ENCODE data around the gene RPL23.

The RPL23 gene

GRCh38 chr17:38883592-38884526, 30.3 kb upstream of the RPL23 start:
- DNase-seq, result no peak

DNA sequence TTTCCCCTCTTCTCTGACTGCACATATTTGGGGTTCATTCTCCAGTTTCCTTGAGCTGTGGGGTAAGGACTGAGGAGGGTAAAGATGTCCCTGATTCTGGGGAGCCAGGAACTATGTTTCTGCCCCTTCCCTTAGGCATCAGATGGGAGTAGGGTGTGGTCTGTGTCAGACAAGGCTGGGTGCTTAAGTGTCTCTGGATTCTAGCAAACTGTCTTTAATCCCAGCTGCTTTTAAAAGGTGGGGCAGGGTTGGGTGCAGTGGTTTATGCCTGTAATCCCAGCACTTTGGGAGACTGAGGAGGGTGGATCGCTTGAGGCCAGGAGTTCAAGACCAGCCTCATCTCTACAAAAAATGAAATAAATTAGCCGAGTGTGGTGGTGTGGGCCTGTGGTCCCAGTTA, 29.3 kb upstream of the RPL23 start:
- no peak for DNase-seq

DNA sequence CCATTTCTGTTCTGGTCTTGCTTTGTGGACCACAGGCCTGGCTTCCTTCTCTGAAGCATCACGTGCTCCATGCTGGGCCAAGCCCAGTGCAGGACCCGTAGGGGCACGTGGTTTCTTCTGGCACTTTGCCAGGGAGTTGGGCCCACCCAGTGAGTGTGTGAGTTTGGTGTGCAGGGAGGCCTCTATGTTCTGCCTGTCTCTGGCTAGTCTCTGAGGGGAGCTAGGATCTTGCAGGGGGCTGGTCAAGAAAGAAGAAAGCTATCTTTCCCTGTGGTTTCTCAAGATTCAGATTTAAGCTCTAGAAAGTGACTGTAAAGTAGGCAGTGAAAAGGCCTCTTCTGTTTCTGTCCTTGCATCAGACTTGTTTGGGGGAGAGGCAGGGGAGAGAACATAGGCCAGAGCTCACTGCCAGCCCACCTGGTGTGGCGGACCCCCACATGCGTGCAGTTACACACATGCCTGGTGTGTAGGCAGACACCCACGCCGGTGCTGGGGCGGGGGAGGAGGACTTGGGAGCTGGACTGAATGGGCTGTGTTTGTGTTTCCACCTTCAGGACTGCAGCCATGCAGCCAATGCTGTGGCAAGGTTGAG, 28.2 kb upstream of the RPL23 start:
- peak; percentile 54 for DNase-seq

DNA sequence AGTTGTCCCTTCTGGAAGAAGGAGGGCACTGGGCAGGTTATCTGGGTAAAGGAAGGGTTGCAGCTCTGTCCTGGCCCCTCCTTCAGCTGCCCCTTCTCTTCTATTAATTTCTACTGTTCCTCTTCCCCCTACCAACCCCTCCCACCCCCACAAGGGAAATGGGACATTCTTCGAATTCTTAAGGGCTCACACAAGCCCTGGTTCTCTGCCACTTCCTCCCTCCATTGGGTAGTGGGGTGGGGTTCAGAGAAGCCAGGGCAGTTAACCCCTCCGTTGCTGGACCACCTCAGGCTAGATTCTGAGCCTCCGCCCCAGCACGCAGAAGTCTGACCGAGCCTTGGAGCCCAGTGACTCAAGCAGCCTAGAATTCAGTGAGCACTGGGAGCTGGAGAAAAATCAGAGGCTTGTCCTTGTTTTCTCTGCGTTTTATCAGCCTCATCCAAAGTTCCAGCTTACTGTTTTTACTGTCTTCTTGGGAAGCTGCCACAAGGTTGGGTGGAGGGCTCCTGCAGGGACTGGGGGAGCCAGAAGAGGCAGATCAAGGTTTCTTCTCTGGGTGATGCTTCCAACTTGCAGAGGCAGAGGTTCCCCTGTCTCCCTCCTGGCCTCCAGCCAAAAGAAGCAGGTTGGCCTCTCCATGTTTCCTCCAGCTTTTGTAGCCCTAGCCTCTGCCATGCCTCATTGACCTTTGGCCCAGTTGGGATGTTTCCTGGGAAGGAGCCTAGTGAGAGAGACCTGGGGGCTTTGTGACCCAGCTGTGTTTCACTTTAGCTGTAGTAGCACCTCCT, 26.6 kb upstream of the RPL23 start:
- no peak for DNase-seq

GRCh38 chr17:38877130-38877851, 23.8 kb upstream of the RPL23 start:
- DNase-seq, result peak; percentile 44

DNA sequence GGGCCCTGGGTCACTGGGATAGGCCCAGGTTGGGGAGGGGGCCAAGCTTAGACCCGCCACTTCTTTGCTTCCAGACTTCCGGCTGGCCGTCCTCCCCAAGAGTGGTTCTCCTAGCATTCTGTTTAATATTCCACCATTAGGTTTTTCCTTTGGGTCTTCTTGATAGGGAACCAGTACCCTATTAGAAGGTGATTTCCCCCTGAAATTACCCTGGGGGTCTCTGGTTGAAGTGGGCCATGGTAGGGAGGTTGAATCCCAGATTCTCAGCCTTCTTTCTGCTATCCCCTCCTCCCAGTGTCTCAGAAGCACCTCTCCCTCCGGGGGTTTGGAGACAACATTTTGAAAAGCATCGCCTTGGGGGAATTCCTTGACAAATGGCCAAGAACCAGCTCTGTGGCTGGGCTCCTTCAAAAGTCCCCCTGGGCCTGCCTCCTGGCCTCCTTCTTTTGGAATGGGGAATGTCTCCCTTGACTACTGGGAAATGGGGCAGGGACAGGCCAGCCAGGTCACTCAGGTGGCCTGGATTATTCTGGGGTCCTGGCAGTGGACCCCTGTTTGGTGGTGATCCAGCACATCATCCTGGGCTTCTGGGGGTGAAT, 22.1 kb upstream of the RPL23 start:
- no peak for DNase-seq

- DNase-seq, result no peak
Measured at GRCh38 chr17:38874505-38875400, 21.2 kb upstream of the RPL23 start.

- DNase-seq, result no peak
Measured at GRCh38 chr17:38873640-38874380, 20.3 kb upstream of the RPL23 start.

DNA sequence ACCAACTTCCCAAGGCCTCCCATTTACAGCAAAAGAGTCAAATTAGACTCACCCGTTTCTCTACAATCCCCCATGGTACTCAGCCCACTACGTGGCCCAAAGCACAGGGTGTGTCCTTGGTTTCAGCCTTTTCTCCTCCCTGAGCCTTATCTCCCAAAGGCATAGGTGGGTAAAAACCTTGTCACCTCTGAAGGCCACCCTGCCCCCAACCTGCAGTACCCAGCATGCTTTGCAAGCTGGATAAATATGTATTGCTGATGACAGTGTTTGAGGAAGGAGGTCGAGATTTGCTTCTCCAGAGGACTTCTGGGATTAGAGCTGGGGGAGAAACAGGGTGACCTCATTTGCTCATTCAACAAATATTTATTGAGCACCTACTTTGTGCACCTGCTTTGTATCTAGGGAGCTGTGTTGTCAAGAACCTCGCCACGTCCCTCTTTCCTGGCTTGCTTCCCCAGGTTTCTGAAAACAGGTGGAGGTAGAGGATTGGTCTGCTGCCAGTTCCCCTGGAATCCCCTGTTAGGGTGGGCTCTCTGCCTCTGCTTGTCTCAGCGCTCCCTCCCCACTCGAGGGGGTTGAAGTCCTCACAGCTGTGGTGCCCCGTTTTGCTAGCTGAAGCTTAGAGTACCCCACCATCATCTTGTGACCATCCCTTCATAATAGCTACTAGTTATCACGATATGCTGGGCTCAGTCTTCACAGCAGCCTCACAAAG, 19.3 kb upstream of the RPL23 start:
- no peak for DNase-seq

- DNase-seq, result peak; percentile 46
Measured at GRCh38 chr17:38872027-38872511, 18.5 kb upstream of the RPL23 start.

GRCh38 chr17:38871247-38872015, 17.9 kb upstream of the RPL23 start:
- DNase-seq, result peak; percentile 70

DNA sequence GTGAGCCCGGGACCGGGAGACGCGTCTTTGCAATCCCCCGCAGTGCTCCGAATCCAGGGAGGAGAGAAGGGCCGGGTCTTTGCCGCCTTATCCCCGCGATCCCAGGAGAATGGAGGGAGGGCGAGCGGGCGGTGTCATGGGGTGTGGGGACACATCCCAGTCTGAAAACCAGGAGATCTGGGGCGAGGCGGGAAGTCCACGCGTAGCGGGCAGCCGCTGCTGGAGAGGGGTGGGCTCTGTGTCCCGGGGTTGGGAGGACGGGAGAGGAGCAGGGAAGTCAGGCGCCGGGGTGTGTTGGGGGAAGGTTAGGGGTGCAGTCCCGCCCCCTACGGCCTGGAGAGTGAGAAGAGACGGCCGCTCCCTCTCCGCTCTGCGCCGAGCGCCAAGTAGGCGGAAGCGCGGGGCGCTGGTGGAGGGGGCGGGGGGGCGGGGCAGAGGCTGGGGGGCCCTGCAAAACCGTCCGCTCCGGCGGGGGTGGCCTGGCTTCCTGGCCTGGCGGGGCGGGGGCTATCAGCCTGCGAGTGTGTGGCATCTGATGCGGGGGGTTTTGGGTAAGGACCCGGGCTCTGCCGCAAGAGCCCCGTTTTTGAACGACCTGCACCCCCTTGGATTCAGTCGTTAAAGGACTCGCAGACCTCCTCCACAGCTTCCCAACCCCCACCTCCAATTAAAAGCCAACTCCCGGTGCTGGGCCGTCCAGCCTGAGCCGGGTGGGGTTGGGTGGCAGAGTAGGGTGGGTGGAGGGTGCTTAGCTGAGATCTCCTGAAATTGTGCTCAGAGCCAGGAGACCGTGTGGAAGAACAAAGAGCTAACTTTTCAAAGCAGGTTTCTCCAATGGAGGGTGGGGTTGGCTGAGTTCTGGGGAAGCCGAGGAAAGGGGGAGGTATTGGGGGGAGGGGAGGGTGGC, 17.0 kb upstream of the RPL23 start:
- DNase-seq, result peak; percentile 72

GRCh38 chr17:38869526-38870258, 16.2 kb upstream of the RPL23 start, which contains the start of gene LASP1:
TSS of gene LASP1 (plus strand) at chr17:38870058. CDS start at chr17:38870190, 132 bp downstream.
- peak; percentile 91 for DNase-seq

DNA sequence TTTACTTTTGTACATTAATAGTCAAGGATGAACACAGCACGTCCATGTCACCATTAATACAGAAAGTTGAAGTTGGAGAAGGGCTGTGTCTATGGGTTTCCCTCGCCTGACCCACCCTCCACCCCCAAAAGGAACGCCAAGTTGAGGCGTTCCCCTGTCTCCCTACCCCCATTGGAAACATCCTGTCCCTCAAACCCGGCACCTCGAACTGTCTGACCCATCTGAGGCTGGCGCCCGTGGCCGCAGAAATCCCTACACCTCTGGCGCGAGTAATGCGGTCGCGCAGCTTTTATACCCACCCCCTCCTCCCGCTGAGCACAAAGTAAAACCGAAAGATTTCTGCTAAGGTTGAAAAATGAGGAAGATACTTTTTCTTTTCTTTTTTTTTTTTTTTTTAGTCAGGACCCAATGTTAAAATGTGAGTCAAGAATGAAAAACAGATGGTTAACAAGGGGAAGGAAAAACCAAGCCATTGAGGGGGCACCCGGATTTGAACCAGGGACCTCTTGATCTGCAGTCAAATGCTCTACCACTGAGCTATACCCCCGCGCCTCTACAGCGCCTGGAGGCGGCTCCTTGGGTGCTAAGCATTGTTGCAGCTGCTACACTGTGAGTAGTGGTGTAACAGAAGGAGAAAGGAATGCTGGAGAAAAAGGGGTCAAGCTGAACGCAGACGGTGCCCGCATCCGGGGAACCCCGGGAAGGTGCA, 15.4 kb upstream of the RPL23 start:
- peak; percentile 92 for DNase-seq

- no peak for DNase-seq
Measured at GRCh38 chr17:38867968-38868816, 14.7 kb upstream of the RPL23 start.

Measured in CD4-positive, alpha-beta T cell treated with Interleukin-17A for 1 hour (primary cell).